Natural killer cell (primary cell): ENCODE measurements around the gene RASAL1. TPM values are rescaled to one million over a fixed set of nuclear protein-coding genes. Genes with fewer than 3 reads are reported as not detected.

Source experiments
- ATAC-seq, 3 donors: fragments of 150-1000 bp in 2 of 3; fragments of 200-7000 bp in 1 of 3; cut with Tn5 transposase; 1 replicate in 1 of 3; 2 replicates in 2 of 3; pipeline ENCODE4 v1.10.0; 2021; ENCODE audit warnings: mild to moderate bottlenecking in 2 of 3, moderate library complexity in 2 of 3
- DNase-seq, 2 donors: peaks; one replicate each; pipeline versions ENCODE4 v3.0.0 to v3.0.0-alpha.2; 2013 to 2021; ENCODE audit warnings: mixed read lengths in 1 of 2
- H3K27ac ChIP-seq: one replicate; pipeline ENCODE4 v1.5.1; 2013; ENCODE audit warnings: mild to moderate bottlenecking, low read length
- H3K27me3 ChIP-seq: one replicate; pipeline ENCODE4 v1.6.1; 2013; ENCODE audit warnings: low read length; ENCODE audit not compliant: control insufficient read depth, insufficient read depth
- H3K36me3 ChIP-seq: one replicate; pipeline ENCODE4 v1.6.1; 2013; ENCODE audit warnings: low read length; ENCODE audit not compliant: control insufficient read depth, insufficient read depth
- H3K4me1 ChIP-seq: one replicate; pipeline ENCODE4 v1.6.1; 2013; ENCODE audit warnings: low read length; ENCODE audit not compliant: control insufficient read depth, insufficient read depth
- H3K4me3 ChIP-seq: one replicate; pipeline ENCODE4 v1.5.1; 2013; ENCODE audit warnings: low read length
- H3K9me3 ChIP-seq: one replicate; pipeline ENCODE4 v1.6.1; 2013; ENCODE audit warnings: low read length; ENCODE audit not compliant: control insufficient read depth, insufficient read depth
- H3K27ac Mint-ChIP-seq, 2 donors: one replicate each; pipeline ENCODE4 v1.8.0; 2022; ENCODE audit warnings: mild to moderate bottlenecking in 2 of 2, mixed read lengths in 2 of 2, moderate library complexity in 1 of 2
- H3K27me3 Mint-ChIP-seq, 2 donors: one replicate each; pipeline ENCODE4 v1.8.0; 2022; ENCODE audit warnings: low read depth in 2 of 2, mixed read lengths in 2 of 2
- H3K36me3 Mint-ChIP-seq: one replicate; pipeline ENCODE4 v1.8.0; 2022; ENCODE audit warnings: mixed read lengths
- H3K4me1 Mint-ChIP-seq, 2 donors: one replicate each; pipeline ENCODE4 v1.8.0; 2022; ENCODE audit warnings: mixed read lengths in 2 of 2
- H3K4me3 Mint-ChIP-seq: one replicate; pipeline ENCODE4 v1.8.0; 2022; ENCODE audit warnings: mild to moderate bottlenecking, moderate library complexity, mixed read lengths
- H3K9me3 Mint-ChIP-seq, 2 donors: one replicate each; pipeline ENCODE4 v1.8.0; 2022; ENCODE audit warnings: mixed read lengths in 2 of 2
- WGBS: methylation state at CpG from one replicate; pipeline ENCODE4 v1.1.7; 2013; ENCODE audit warnings: missing lambda C conversion rate; ENCODE audit not compliant: insufficient coverage; 5-methylcytosine and 5-hydroxymethylcytosine counted together
- intact Hi-C: fragments of 100-400 bp; cut with micrococcal nuclease; formaldehyde crosslinking; loops from one replicate; pipeline ENCODE4 v1.14.2; 2022
- total RNA-seq, 4 donors: library from RNA; stranded (reverse); fragments of 120-200 nt in 1 of 4; gene quantifications; one replicate each; pipeline versions ENCODE4 v1.2.3 to v1.2.4, GENCODE V29; 2013 to 2022
- TF ChIP-seq, protein P1 (sequence below): fragments of 200-600 bp; IDR thresholded peaks from one replicate; pipeline ENCODE4 v1.8.0; 2022; ENCODE audit warnings: antibody characterized with exemption

The RASAL1 gene
- total RNA-seq, 3 donors from 2014 or later (not counting 1 experiment from before 2014, with no cell fraction given) = not detected

DNA sequence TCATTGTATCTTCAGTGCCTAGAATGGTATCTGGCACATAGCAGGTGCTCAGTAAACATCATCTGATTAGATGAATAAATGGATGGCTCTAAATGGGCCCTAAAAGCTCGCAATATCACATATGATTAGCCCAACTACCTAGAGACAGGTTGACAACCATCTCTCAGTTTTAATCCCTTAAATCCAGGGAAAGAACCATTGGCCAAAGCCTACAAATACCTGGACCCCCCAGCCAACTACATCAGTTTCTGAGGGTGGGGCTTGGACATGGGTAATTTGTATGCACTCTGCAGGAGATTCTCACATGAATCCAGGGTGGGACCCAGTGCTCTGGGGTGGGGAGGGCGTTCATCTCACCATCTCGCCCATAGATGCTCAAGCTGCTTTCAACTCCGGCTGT is 83.8 kb downstream of the RASAL1 start:
- Mint-ChIP-seq H3K4me3 (no peak overlapping the region), H3K27ac (no peak overlapping the region), H3K9me3 (no peaks in the 10 kb centered on the region), H3K27me3 (peaks cover 7 to 19% of the 10 kb centered on the region in 2 donors), H3K4me1 (peaks cover 0 to 6% of the 10 kb centered on the region in 2 donors), H3K36me3 (no peaks in the 10 kb centered on the region)
- ATAC-seq = no peak
- intact Hi-C loops = no loop called here
- Histone ChIP-seq H3K9me3 (no peaks in the 10 kb centered on the region), H3K27me3 (no peaks in the 10 kb centered on the region), H3K4me3 (no peak overlapping the region), H3K27ac (no peak overlapping the region), H3K4me1 (peaks cover 33% of the 10 kb centered on the region), H3K36me3 (no peaks in the 10 kb centered on the region)
- no peak for DNase-seq
- TF ChIP-seq, protein P1, sequence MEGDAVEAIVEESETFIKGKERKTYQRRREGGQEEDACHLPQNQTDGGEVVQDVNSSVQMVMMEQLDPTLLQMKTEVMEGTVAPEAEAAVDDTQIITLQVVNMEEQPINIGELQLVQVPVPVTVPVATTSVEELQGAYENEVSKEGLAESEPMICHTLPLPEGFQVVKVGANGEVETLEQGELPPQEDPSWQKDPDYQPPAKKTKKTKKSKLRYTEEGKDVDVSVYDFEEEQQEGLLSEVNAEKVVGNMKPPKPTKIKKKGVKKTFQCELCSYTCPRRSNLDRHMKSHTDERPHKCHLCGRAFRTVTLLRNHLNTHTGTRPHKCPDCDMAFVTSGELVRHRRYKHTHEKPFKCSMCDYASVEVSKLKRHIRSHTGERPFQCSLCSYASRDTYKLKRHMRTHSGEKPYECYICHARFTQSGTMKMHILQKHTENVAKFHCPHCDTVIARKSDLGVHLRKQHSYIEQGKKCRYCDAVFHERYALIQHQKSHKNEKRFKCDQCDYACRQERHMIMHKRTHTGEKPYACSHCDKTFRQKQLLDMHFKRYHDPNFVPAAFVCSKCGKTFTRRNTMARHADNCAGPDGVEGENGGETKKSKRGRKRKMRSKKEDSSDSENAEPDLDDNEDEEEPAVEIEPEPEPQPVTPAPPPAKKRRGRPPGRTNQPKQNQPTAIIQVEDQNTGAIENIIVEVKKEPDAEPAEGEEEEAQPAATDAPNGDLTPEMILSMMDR = no peak
- 92% methylated on average over 3 of the region's 4 CpGs for WGBS

DNA sequence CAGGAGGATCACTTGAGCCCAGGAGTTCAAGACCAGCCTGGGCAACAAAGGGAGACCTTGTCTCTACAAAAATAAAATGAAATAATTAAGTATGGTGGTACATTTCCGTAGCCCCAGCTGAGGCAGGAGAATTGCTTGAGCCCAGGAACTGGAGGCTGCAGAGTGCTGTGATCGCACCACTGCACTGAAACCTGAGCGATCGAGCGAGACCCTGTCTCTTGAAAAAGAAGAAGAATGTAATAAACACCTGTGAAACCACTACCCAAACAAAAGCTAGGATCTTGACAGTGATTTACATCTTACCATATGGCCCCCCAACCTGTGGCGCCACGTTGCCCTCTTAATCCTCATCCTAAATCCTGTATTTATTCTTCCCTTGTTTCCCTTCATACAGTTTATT is 84.8 kb downstream of the RASAL1 start:
- Mint-ChIP-seq H3K27me3 (peaks cover under 1 to 14% of the 10 kb centered on the region in 2 donors), H3K4me1 (peaks cover 0 to 6% of the 10 kb centered on the region in 2 donors), H3K9me3 (no peaks in the 10 kb centered on the region), H3K4me3 (no peak overlapping the region), H3K36me3 (no peaks in the 10 kb centered on the region), H3K27ac (no peak overlapping the region)
- no peaks in the 10 kb centered on the region for H3K27me3 ChIP-seq
- ATAC-seq (no peak), DNase-seq (no peak)
- intact Hi-C loops = no loop called here
- H3K27ac ChIP-seq = no peak overlapping the region
- no peaks in the 10 kb centered on the region for H3K9me3 ChIP-seq
- no peaks in the 10 kb centered on the region for H3K36me3 ChIP-seq
- H3K4me1 ChIP-seq = peaks cover 26% of the 10 kb centered on the region
- no peak overlapping the region for H3K4me3 ChIP-seq
- TF ChIP-seq, protein P1 = no peak
- WGBS = 75% methylated on average over 7 of the region's 7 CpGs

DNA sequence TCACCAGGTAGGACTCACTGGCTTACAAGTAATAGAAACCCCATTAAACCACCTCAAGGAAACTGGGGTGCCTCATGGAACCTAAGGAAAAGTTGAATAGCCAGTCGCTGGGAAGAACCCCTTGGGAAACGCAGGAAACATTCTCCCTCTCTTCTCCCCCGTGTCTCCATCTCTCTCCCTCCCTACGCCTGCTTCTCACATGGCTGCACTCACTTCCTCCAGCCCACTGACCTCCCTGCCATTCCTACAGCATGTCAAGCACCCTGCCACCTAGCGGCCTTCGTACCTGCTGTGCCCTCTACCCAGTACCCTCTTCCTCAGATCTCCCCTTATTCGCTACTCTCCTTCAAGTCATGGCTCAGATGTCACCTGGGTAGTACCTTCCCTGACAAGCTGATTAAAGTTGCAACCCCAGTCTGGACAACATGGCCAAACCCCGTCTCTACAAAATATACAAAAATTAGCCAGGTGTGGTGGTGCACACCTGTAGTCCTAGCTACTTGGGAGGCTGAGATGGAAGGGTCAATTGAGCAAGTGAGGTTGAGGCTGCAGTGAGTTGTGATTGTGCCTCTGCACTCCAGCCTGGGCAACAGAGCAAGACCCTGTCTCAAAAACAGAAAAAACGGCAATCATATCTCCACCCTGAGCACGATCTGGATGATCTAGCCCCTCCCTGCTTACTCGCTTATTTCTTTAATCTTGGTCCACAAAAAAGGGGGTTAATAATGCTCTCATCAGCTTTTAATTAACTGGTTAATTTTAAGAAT is 85.4 kb downstream of the RASAL1 start:
- intact Hi-C loops = no loop called here
- peaks cover 0 to 6% of the 10 kb centered on the region in 2 donors for H3K4me1 Mint-ChIP-seq
- no peaks in the 10 kb centered on the region for H3K9me3 Mint-ChIP-seq
- Histone ChIP-seq H3K9me3 (no peaks in the 10 kb centered on the region), H3K27ac (no peak overlapping the region), H3K4me1 (peaks cover 20% of the 10 kb centered on the region), H3K4me3 (no peak overlapping the region), H3K27me3 (no peaks in the 10 kb centered on the region), H3K36me3 (no peaks in the 10 kb centered on the region)
- H3K4me3 Mint-ChIP-seq = no peak overlapping the region
- 66% methylated on average over 11 of the region's 11 CpGs for WGBS
- H3K27ac Mint-ChIP-seq = no peak overlapping the region
- TF ChIP-seq, protein P1 = no peak
- H3K27me3 Mint-ChIP-seq = peaks cover 0 to 15% of the 10 kb centered on the region in 2 donors
- DNase-seq = no peak
- no peaks in the 10 kb centered on the region for H3K36me3 Mint-ChIP-seq
- no peak for ATAC-seq

Other genes starting within 250 kb of the RASAL1 start
- 10 to 100 TPM; 12.4 to 21.1 (median 16.5) TPM for gene OAS1, start 228.8 kb downstream of the RASAL1 start, total RNA-seq
- 10 to 100 TPM in 2 of 3 donors, 1 to 10 TPM in 1; 8.5 to 24.7 (median 15.4) TPM for gene OAS3, start 197.3 kb downstream of the RASAL1 start, total RNA-seq
- gene OAS2, start 157.2 kb downstream of the RASAL1 start, total RNA-seq = 10 to 100 TPM; 29.0 to 56.3 (median 48.2) TPM
- 1 to 10 TPM; 1.7 to 4.2 (median 4.0) TPM for gene DTX1, start 79.0 kb downstream of the RASAL1 start, total RNA-seq
- not detected for gene CFAP73, start 14.0 kb upstream of the RASAL1 start, total RNA-seq
- 100 to 1,000 TPM in 1 of 3 donors, 10 to 100 TPM in 2; 84.6 to 100 (median 97.1) TPM for gene DDX54, start 49.7 kb upstream of the RASAL1 start, total RNA-seq
- gene RITA1, start 50.0 kb upstream of the RASAL1 start, total RNA-seq = 10 to 100 TPM in 2 of 3 donors, 1 to 10 TPM in 1; 7.7 to 13.8 (median 12.0) TPM
- 10 to 100 TPM in 2 of 3 donors, 1 to 10 TPM in 1; 7.2 to 21.4 (median 10.7) TPM for gene TPCN1, start 85.7 kb upstream of the RASAL1 start, total RNA-seq
- 10 to 100 TPM; 26.1 to 34.4 (median 31.2) TPM for gene SLC8B1, start 199.3 kb upstream of the RASAL1 start, total RNA-seq
- gene PLBD2, start 222.8 kb upstream of the RASAL1 start, total RNA-seq = 10 to 100 TPM; 15.5 to 18.1 (median 16.3) TPM